ENCODE measurements around the gene PPID. TPM values are rescaled to one million over a fixed set of nuclear protein-coding genes. Genes with fewer than 3 reads are reported as not detected.
A peak's percentile ranks its signal among the peaks of the same experiment; 100 is the strongest.
"Not testable (repeated sequence)": the region's sequence is repeated elsewhere in the genome, so short reads cannot be mapped to it uniquely, and the experiment has no call there.

Gene PPID
- total and polyA plus RNA-seq, 5 donors = 19.2 to 39.9 (median 33.8) TPM

DNA sequence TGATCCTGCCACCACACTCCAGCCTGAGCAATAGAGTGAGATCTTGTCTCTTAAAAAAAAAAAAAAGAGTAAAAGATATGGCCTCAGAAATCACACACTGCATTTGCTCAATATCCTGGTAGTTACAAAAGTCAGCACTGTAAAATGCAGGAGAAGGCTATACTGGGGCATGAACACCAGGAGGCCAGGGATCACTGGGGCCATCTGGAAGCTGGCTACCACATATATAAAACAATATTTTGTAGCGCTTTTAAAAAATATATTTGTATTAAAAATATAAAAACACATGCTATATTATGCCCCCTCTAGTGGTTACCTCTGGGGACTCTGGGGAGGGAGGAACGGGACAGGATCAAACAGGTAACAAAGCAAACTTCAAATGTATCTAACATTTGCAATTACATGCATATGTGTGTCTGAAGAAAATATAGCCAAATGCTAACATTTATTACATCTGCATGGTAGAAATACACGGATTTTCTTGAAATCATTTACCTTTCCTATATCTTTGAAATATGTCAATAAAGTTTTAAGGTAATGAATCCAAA, 55.5 kb downstream of the PPID start:
- no peak overlapping the region for H3K4me3 ChIP-seq (ENCODE audit: low read length)
- ATAC-seq (no peak), DNase-seq (no peak)
- no peak overlapping the region for H3K27ac ChIP-seq (ENCODE audit: low read length)
- intact Hi-C loops (cut with DNase I) = no loop called here
- no peaks in the 10 kb centered on the region for H3K27me3 ChIP-seq (ENCODE audit: control insufficient read depth, insufficient read depth)
- H3K9me3 ChIP-seq (ENCODE audit: control insufficient read depth, low read length) = no peaks in the 10 kb centered on the region
- no peaks in the 10 kb centered on the region for H3K4me1 ChIP-seq (ENCODE audit: control insufficient read depth, insufficient read depth, low read length)
- WGBS = 83% methylated on average over 3 of the region's 3 CpGs

DNA sequence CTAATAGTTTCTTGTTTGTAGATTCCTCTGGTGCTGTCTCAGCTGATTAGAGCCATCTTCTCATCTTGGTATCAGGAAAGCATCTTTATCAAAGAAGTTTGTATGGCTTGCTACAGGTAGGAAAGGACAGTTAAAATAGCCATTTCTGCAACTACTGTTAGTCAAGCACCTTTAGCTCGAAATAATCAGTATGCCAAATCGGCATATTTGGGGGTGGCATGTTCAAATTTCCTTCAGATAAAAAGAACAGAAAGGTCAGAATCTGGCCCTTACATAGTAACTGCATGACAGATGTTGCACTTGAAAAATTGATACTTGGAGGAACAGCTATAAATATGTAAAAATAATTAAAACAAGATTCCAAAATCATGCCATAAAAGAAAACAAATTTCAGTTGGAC, 56.3 kb downstream of the PPID start:
- H3K4me3 ChIP-seq (ENCODE audit: low read length) = no peak overlapping the region
- no peaks in the 10 kb centered on the region for H3K4me1 ChIP-seq (ENCODE audit: control insufficient read depth, insufficient read depth, low read length)
- no peaks in the 10 kb centered on the region for H3K9me3 ChIP-seq (ENCODE audit: control insufficient read depth, low read length)
- no peak for DNase-seq
- H3K27me3 ChIP-seq (ENCODE audit: control insufficient read depth, insufficient read depth) = no peaks in the 10 kb centered on the region
- intact Hi-C loops (cut with DNase I) = no loop called here
- no peak overlapping the region for H3K27ac ChIP-seq (ENCODE audit: low read length)
- WGBS = 95% methylated on average over 2 of the region's 2 CpGs
- ATAC-seq = no peak

GRCh38 chr4:158664806-158665205, 58.4 kb downstream of the PPID start:
- Histone ChIP-seq H3K27me3 (ENCODE audit: control insufficient read depth, insufficient read depth) (no peaks in the 10 kb centered on the region), H3K4me1 (ENCODE audit: control insufficient read depth, insufficient read depth, low read length) (no peaks in the 10 kb centered on the region), H3K4me3 (ENCODE audit: low read length) (no peak overlapping the region), H3K27ac (ENCODE audit: low read length) (no peak overlapping the region), H3K9me3 (ENCODE audit: control insufficient read depth, low read length) (no peaks in the 10 kb centered on the region)
- DNase-seq = peak in 1 of 3 donors; percentile 28
- WGBS = 98% methylated on average over 18 of the region's 18 CpGs
- ATAC-seq = no peak
- intact Hi-C loops (cut with DNase I) = no loop called here

- H3K4me3 ChIP-seq (ENCODE audit: low read length); H3K27ac ChIP-seq (ENCODE audit: low read length); H3K4me1 ChIP-seq (ENCODE audit: control insufficient read depth, insufficient read depth, low read length); H3K9me3 ChIP-seq (ENCODE audit: control insufficient read depth, low read length); DNase-seq; H3K27me3 ChIP-seq (ENCODE audit: control insufficient read depth, insufficient read depth); intact Hi-C loops (cut with DNase I); ATAC-seq: not testable (repeated sequence)
- WGBS = 71% methylated on average over 8 of the region's 8 CpGs
Observed at GRCh38 chr4:158663707-158664625, 59.2 kb downstream of the PPID start.

- H3K4me1 ChIP-seq (ENCODE audit: control insufficient read depth, insufficient read depth, low read length); DNase-seq; ATAC-seq; H3K27me3 ChIP-seq (ENCODE audit: control insufficient read depth, insufficient read depth); H3K4me3 ChIP-seq (ENCODE audit: low read length); H3K9me3 ChIP-seq (ENCODE audit: control insufficient read depth, low read length); H3K27ac ChIP-seq (ENCODE audit: low read length); intact Hi-C loops (cut with DNase I): not testable (repeated sequence)
- WGBS = 61% methylated on average over 4 of the region's 4 CpGs
Observed at GRCh38 chr4:158663255-158663654, 59.9 kb downstream of the PPID start.

Other genes with a start within 250 kb of the PPID start
- gene RXFP1, start 201.5 kb downstream of the PPID start, total RNA-seq = under 1 TPM in 1 of 4 donors, not detected in 3; 0.09 TPM
- gene RXFP1, start 201.5 kb downstream of the PPID start, polyA plus RNA-seq = 0.05 TPM
- gene C4orf46, start 51.5 kb downstream of the PPID start, total RNA-seq = 1 to 10 TPM; 2.6 to 4.2 (median 3.8) TPM
- 3.3 TPM for gene C4orf46, start 51.5 kb downstream of the PPID start, polyA plus RNA-seq
- 100 to 1,000 TPM; 119 to 152 (median 146) TPM for gene ETFDH, start 51.1 kb downstream of the PPID start, total RNA-seq
- gene ETFDH, start 51.1 kb downstream of the PPID start, polyA plus RNA-seq = 204 TPM
- gene FNIP2, start 45.6 kb upstream of the PPID start, total RNA-seq = 10 to 100 TPM; 37.0 to 59.5 (median 48.3) TPM
- gene FNIP2, start 45.6 kb upstream of the PPID start, polyA plus RNA-seq = 16.4 TPM

All from right cardiac atrium (tissue), 5 donors.